ENCODE data around the gene FILIP1L. TPM values are rescaled to one million over a fixed set of nuclear protein-coding genes. Genes with fewer than 3 reads are reported as not detected.
A peak's percentile ranks its signal among the peaks of the same experiment; 100 is the strongest.

FILIP1L gene
- polyA plus RNA-seq, 1 of the 3 experiments (the other 2 are of a cell fraction), result 26.8 TPM

GRCh38 chr3:100041328-100041749 is 73.0 kb downstream of the FILIP1L start (continued):
- TF ChIP-seq CTCF (IDR thresholded peaks at IDR 0.05), result no peak
- no peak for TF ChIP-seq EZH2phosphoT487 (IDR thresholded peaks at IDR 0.05; ENCODE audit: borderline replicate concordance, low read depth)
- TF ChIP-seq NFIC (IDR thresholded peaks at IDR 0.05; ENCODE audit: borderline replicate concordance), result peak; percentile 97
- TF ChIP-seq, protein P1, sequence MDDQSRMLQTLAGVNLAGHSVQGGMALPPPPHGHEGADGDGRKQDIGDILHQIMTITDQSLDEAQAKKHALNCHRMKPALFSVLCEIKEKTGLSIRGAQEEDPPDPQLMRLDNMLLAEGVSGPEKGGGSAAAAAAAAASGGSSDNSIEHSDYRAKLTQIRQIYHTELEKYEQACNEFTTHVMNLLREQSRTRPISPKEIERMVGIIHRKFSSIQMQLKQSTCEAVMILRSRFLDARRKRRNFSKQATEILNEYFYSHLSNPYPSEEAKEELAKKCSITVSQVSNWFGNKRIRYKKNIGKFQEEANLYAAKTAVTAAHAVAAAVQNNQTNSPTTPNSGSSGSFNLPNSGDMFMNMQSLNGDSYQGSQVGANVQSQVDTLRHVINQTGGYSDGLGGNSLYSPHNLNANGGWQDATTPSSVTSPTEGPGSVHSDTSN (IDR thresholded peaks at IDR 0.05), result peak; percentile 76
- TF ChIP-seq, protein P2, sequence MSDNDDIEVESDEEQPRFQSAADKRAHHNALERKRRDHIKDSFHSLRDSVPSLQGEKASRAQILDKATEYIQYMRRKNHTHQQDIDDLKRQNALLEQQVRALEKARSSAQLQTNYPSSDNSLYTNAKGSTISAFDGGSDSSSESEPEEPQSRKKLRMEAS (IDR thresholded peaks at IDR 0.05; ENCODE audit: low read depth), result 0 out of 2 replicates have a peak, but pooled peaks have one; percentile 30
- TF ChIP-seq RAD21 (IDR thresholded peaks at IDR 0.05; ENCODE audit: low read length), result no peak
- TF ChIP-seq USF1 (IDR thresholded peaks at IDR 0.05; ENCODE audit: borderline replicate concordance, low read depth), result no peak
- TF ChIP-seq GABPA (IDR thresholded peaks at IDR 0.05; ENCODE audit: low read depth), result no peak

GRCh38 chr3:100040451-100041225 is 73.7 kb downstream of the FILIP1L start:
- Histone ChIP-seq H3K4me1 (ENCODE audit: control insufficient read depth in 1 of 2, insufficient read depth in 2 of 2, low read depth in 1 of 2, low read length in 1 of 2) (peaks cover 13 to 23% of the 10 kb centered on the region in 2 experiments), H3F3A (replicated peaks; ENCODE audit: insufficient read depth) (peaks cover 31% of the 10 kb centered on the region), H3K9ac (peak overlapping the region; percentile 70), H4K20me1 (ENCODE audit: insufficient read depth) (no peaks in the 10 kb centered on the region), H3K36me3 (replicated peaks in 1 of 2; ENCODE audit: control insufficient read depth in 1 of 2, insufficient read depth in 2 of 2, low read length in 1 of 2) (no peaks in the 10 kb centered on the region), H3K9me2 (no peaks in the 10 kb centered on the region), H3K9me3 (no peaks in the 10 kb centered on the region), H2AFZ (ENCODE audit: low read depth) (peak overlapping the region; percentile 32), H3K79me2 (ENCODE audit: insufficient read depth) (no peaks in the 10 kb centered on the region), H3K27ac (ENCODE audit: low read depth in 2 of 2, low read length in 1 of 2) (peak overlapping the region; percentile 92 to 99), H3K27me3 (ENCODE audit: insufficient read depth) (no peaks in the 10 kb centered on the region), H3K4me3 (ENCODE audit: low read depth in 2 of 2, low read length in 1 of 2) (no peak overlapping the region), H3K4me2 (peak overlapping the region; percentile 67)
- TF ChIP-seq, protein P1 (IDR thresholded peaks at IDR 0.05), result peak; percentile 48; the same call in 1 of the 2 replicates
- TF ChIP-seq MXI1 (IDR thresholded peaks at IDR 0.05; ENCODE audit: low read depth, low read length) (no peak), USF1 (IDR thresholded peaks at IDR 0.05; ENCODE audit: borderline replicate concordance, low read depth) (no peak), TCF12 (IDR thresholded peaks at IDR 0.05) (peak; percentile 59), FOXM1 (IDR thresholded peaks at IDR 0.05; ENCODE audit: low read depth) (no peak)
- ChIA-PET CTCF (interaction anchor here (1.1 kb wide), 1 partner anchor 28 kb away, joined by 3 read pairs; no protein-coding TSS in a partner anchor), POLR2A (no interaction called here)
- DNase-seq, result no peak
- WGBS (ENCODE audit: low lambda C conversion rate), result 50% methylated on average over 3 of the region's 3 CpGs

Data from SK-N-SH (cell line).